Erythroblast (primary cell): ENCODE data around the gene ELAC1.

Experiments used
- GATA1 ChIP-seq: IDR thresholded peaks from 2 replicates; pipeline ENCODE4 v1.6.1; 2011; ENCODE audit warnings: low read depth, mild to moderate bottlenecking, control low read depth, low read length, moderate library complexity
- POLR2A ChIP-seq: IDR thresholded peaks from 2 replicates; pipeline ENCODE4 v1.6.1; 2011; ENCODE audit warnings: mild to moderate bottlenecking, low read length

- TF ChIP-seq POLR2A (no peak), GATA1 (no peak)
These were observed 2.2 kb downstream of the ELAC1 start for GRCh38 chr18:50970006-50970405.
